GM21529 (cell line): ENCODE data around the gene TNNI2.

Experiments used
- ATAC-seq: cut with Tn5 transposase; IDR thresholded peaks from one replicate; pipeline ENCODE4 v1.9.1; 2021; ENCODE audit not compliant: unreplicated experiment

TNNI2 gene

DNA sequence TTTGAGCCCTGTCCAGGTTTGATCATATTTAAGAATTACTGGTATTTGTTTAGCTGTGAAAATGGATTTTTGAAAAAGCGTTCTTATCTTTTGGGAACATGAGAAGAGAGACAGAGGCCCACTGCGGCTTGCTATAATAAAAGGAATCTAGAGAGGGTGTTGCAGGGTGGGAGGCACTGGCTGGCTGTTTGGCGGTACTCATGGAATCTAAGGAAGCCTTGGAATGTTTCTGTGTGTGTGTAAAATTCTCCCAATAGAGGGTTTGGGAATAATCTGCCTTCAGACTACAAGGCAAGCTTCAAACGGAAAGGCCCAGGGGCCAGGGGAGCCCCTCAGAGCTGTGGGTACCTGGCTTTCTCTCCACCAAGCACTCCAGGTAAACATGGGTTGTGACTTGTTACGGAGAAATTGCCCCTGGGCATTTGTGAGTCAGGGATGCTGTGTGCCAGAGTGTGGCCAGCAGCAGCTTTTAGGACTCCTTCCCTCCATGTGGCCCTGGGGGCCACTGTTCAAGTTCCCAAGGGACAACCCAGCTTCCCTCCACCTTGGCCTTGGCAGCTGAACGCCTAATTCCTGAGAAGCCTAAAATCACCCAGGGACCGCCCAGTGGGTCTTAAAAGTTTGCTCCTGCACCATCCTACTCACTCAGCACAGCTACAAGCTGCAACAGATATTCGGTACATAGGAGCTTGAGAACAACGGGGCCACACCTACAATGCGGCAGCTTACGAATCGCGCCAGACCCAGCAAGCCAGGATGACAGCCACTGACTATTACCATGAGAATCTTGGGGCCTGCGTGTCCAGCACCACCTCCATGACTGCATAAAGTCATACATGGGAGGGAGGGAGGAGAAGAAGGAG lies 18.1 kb upstream of the TNNI2 start:
- no peak for ATAC-seq

DNA sequence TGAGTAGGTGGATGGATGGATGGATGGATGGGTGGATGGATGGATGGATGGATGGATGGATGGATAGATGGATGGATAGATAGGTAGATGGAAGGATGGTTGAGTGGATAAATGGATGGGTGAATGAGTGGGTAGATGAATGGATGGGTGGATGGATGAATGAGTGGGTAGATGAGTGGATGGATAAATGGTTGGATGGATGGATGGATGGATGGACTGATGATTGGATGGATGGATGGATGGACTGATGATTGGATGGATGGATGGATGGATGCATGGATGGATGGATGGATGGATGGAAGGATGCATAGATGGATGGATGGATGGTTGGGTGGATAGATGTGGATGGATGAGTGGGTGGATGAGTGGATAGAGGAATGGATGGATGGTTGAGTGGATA lies 17.2 kb upstream of the TNNI2 start:
- no peak for ATAC-seq

DNA sequence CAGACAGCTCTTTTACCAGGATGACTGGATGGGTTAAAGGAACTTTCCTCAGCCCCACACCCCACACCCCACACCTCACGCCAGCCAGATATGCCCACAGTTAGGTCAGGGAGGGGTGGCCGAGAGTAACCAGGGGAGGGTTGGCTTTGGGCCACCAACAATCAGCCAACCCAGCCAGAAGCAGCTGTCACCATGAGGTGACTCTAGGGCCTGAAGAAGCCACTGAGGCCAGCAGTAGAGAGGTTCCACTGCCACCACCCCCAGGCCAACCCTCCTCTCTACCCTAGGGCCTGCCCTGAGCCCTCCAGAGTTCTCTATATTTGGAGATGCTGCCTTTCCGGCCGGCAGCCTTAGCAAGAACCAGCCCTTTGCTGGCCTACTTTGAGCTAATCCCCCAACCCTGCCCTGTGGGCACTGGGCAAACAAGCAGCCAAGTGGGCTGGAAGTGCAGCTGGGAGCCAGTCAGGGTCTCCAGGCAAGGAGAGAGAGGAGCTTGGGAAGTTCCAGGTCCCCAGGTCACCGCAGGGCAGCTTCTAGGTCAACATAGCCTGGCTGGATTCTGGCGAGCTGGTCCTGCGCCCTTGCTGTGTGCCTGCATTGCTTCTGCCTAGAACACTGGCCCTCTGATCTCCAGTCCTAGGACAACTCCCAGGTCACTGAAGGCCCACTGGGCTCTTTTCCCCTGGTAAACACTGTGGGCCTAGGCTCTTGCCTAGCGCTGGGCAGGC lies 16.0 kb upstream of the TNNI2 start:
- ATAC-seq, result no peak

DNA sequence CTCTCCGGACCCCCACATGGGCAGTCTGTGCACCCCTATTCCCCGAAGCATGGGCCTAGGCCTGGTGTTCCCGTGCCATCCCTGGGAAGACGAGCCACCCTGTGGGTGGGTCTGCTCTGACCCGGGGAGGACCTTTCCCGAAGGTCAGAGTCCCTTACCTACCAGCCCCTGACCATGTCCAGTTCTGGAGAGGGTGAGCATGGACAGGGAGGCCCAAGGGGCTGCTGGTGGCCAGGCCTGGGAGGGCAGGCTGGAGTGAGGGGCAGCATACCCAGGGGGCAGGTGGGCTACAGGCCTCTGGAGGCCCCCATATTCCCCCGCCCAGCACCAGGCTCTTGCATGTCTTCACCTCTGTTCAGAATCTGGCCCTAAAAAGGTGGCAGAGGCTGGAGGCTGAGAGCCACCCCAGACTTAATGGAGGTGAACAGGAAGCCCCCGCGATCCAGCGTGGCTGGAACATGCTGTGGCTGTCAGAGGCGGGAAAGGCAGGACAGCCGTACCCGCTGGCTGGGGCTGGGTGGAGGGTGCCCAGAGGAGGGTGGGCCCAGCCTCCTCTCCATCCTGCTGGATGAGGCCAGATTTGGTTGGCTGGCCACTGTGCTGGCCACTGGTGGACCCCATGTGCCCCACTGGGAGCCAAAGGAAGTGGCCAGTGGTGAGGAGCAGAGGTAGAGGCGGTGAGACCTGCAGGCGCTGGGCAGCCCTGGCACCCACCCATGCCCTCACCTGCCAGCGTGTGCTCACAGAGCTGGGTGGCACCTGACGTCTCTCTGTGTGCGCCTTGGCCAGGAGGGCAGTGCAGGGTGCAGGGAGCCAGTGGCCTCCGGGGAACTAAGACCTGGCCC lies 15.2 kb upstream of the TNNI2 start:
- ATAC-seq, result no peak

DNA sequence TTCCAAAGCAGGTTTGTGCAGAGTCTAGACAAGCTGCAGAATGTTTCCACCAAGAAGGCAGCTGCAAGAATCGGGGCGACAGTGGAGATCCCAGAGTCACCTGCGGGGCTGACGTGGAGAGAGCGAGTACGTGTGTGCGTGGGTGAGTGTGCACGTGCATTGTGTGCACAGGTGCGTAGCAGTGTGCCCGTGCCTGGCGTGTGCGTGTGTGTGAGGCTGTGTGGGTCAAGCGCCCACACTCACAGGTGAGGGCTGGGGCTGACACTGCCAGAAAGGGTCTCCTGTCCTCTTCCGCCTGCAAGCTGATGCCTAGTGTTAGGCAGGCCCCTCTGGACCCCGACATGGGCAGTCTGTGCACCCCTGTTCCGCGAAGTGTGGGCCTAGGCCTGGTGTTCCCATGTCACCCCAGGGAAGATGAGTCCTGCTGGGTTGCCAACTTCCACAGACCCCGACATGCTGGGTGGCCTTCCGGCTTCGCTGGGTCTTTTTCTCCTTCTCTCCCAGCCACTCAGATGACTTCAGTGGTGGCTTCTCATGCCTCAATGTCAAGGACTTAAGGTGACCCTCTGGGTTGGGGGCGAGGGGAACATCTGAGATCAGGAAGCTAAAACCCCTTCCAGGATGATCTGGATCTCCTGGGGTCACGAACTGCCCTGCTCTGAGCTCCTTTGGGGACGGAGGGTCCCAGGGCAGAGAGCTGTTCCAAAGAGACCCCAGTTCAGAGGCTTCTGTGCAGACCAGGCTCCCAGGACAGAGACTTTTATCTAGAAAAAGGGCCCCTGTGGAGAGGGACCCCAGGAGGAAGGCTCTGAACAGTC lies 14.4 kb upstream of the TNNI2 start:
- ATAC-seq, result no peak

DNA sequence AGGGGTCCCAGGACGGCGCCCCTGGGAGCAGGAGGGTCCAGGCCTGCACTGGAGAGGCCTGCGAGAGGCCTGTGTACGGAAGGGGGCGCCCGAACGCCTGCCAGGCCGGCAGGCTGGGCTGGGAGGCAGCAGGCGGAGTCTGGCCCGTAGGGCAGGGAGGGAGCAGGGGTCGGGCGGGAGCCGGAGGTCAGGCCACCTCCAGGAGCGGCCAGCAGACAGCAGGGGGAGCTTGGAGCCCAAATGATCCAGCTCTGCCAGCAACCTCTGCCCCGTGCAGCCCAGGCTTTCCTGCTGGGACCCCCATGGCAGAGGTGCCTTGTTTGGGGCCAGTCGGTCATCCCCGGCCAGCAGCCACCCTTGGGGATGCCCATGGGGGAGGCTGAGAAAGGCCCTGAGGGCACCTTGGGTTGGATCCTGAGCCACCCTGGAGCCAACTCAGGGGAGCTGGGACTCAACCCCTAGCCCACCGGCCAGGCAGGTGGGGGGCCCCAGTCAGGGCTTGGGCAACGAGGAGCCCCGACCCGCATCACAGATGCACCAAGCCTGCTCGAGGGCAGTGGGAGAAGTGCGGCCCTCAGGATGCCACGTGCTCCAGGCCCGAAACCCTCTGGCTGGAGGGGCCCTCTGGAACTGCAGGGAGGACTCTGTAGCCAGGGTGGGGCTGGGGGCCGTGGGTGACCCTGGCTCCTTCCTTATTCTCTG lies 13.6 kb upstream of the TNNI2 start:
- no peak for ATAC-seq

DNA sequence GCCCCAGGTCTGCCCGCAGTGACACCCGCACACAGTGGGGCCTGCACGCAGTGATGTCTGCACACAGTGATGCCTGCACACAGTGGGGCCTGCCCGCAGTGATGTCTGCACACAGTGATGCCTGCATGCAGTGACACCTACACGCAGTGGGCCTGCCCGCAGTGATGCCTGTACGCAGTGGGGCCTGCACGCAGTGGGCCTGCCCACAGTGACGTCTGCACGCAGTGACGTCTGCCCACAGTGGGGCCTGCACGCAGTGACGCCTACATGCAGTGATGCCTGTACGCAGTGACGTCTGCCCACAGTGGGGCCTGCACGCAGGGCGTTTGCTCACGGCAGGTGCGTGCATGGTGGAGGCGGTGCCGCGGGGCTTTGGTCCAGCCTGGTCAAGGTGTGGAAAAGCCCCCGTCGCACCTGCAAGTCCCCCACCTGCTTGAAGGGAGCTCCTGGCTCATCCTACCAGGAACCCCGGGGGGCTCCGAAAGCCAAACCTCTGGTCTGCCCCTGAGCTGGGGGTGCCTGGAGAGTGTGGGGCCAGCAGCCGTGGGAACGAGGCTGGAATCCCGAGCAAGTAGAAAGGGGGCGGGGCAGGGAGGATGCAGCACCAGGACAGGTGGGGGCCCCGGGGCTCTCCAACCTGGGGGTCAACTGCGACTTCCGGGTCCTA lies 12.9 kb upstream of the TNNI2 start:
- ATAC-seq, result no peak

DNA sequence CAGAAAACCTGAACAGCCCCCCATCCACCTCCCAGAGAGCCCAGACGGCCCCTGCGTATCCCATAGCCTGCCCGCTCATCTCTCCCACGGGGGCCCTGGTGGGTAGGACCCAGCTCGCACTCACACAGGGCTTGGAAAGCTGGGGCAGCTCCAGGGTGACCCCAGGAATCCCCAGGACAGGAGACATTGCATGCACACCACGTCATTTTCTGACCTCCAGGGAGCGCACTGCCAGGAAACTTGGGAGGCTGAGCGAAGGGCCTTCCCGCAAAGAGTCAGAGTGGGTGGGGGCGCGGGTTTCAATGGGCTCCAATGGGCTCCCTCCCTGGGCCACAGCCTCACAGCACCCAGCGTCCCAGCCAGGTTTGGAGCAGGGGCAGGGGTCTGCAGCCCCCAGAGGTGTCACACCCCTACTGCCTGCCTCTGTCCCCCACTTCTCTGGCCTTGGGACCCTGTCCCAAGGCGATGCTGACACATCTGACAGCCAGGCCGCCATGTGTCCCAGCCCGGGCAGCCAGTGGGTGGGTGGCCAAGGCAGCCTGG lies 12.2 kb upstream of the TNNI2 start:
- no peak for ATAC-seq

DNA sequence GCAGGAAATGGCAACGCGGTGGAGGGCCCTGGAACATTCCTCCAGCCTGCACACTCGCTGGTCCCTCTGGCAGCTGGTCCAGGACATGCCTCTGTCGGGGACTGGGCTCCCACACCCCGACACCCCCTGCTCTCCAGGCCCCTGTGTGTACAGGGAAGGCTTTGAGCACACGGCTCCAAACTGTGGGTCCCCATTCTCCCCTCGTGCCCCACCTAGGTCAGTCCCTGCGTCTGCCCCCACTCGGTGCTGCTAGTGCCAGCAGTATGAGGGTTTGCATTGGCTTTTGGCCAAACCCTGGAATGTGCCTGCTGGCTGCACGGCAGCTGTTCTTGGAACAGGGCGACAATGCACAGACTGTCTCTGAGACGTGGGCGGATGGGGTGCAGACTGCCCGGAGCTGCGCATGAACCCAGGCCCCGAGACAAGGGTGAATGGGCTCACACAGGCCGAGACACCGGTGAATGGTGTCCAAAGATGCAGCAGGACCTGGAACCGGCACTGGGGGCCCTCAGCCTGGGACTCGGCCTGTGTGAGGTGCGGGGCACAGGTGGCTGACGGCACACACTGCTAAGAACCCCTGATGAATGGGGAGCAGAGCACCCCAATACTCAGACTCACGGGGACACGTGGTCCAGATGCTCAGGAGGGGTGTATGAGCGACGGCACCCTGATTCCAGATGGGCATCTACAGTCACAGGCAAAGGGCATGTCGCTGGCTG lies 11.5 kb upstream of the TNNI2 start:
- no peak for ATAC-seq

DNA sequence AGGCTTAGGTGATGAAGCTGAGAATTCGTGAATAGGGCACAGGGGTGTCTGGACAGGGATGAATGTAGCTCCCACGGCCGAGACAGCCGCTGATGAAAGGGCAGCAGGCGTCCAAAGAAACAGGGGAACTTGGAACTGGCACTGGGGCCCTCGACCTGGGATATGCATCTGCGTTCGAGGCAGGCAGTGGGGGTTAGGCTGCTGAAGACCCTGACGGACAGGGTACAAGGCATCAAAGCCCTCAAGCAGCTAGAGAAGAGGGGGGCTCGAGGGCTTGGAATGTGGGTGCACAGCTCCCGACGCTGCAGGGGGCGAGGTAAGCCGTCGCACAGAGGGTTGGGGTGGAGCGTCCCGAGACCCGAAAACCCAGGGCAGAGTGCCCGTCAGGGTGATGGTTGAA lies 10.8 kb upstream of the TNNI2 start:
- no peak for ATAC-seq

DNA sequence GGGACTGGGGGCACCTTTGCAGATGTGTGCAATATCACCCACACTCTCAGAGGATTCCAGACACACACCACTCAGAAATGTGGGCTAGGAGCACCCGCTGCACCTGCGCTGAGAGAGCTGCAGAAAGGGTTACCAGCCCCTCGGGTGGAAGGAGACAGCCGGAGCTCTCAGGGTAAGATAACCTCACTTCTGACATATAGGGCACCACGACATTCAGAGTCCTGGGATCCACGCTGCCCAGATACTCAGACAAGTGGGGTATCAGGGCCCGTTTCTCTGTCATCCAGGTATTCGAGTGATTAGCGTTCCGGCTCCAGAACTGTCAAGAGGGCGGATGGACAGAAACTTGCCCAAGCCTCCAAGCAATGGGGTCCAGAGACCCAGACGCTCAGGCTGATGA lies 10.2 kb upstream of the TNNI2 start:
- no peak for ATAC-seq

DNA sequence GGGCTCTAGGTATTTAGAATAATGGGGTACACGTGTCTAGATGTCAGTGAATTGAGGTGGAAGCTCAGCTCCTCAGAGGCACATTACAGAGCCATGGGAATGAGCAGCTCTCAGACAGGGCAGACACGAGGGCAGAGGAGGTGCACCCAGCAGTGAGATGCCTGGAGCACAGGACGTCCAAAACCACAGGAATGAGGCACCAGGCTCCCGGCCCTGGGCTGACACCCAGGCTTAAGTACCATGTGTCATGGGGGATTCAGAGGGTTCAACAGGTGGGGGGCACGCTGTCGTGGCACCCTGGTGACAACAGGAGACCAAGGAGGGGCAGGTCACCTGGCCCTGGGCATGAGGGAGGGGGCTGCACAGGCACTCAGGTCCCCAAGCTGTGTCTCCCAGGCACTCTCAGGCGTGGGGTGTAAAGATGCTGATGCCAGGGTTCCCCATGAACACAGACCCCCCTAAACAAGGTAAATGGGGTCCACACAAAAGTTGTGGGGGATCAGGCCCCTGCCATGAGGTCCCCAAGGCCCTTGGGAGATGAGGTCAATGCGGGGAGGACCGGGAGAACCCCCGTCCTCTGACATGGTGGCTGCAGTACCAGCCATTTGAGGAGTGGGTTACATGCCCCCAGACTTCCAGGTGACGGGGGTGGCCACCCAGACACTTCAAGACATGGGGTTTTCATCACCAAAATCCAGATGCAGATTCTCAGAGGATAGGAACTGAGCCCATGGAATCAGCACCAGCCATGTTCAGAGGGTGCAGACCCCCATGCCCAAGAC lies 9.6 kb upstream of the TNNI2 start:
- no peak for ATAC-seq

DNA sequence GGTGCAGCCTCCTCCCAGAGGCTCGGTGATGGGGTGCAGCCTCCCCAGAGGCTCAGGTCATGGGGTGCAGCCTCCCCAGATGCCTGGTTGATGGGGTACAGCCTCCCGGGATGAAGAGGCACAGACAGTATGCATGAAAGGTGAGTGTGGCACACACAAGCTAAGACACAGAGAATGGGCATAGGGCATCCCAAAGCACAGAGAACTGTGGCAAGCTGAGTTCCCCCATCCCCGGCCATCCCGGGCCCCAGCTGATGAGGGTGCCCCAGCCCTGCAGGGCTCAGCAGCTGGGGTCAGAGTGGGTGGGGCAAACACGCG lies 8.8 kb upstream of the TNNI2 start:
- no peak for ATAC-seq

DNA sequence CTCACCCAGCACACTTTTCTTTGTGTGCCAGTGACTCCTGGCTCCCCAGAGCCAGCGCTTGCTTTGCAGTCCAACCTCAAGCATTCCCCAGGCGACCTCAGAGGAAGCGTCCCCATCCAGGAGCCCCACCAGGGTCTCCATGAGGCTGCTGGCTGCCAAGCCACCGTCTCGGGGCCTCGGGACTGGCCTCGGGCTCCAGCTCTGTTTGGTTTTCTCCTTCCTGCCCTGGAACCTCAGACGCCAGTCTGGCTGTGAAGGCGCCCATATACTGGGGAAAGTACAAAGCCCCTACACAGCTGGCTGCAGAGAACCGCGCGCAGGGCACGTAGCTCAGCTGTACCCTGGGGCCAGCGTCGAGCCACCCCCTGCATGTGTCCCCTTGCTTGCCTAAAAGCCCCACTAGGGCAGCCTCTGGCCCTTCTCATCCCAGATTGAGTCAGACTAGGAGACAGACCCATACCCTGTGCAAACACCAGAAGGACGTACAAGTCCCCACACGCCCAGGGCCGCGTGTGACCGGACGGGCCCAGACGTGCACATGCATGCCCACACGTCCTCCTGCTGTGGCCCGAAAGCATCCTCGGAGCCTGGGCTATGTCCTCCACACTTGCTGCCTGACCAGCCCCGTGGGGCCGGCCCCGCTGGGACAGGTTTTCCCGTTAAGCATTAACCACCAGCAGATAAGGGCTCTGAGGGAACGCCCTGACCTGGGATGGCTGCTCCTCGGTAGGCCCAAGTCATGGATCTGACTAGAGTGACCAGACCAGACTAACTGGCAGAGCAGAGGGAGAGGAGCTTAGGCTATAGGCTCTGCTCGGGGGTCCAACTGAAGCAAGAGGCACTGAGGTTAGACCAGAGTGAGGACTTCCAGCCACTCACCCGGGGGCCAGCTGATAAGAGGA lies 8.2 kb upstream of the TNNI2 start:
- ATAC-seq, result no peak

DNA sequence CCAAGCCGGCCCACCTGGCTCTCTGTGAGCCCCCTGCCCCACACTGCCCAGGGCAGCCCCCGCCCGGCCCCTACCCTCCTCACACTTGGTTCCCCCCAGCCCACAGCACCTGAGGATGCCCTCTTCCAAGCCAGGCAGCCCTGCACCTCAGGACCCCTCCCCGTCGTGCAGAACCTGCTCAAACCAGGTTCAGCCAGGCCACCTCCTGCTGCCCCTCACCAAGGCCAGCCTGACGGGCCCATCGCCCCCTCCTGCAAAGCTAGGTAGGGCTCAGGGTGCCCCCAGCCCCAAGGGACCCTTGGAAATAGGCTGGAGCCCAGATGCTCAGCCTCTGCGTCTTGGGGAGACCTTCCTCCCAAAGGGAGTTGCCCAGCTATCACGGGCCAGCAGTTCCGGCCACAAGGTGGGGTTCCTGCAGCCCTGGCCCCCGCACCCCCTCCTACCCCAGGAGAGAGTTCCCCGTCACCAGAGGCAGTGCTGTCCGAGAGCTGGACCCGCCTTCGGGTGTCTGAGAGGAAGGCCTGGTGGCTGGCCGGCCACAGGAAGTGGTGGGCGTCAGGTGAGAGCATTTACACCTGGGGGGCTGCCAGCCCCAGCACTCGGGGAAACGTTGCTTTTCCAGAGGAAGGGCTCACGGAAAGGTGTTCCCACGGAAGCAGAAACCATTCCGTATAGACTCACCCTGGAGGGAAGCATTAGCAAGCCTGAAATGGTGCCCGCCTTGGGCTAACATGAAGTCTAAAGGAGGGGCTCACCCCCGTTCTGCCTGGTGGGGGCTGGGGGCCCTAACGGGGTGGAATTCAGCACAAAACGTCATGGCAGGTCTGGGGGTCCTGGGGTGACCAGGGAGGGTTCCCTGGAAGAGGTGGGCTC lies 7.2 kb upstream of the TNNI2 start:
- ATAC-seq, result no peak
